Astrocyte (in vitro differentiated cells and primary cell): ENCODE measurements around the gene LAP3. TPM values are rescaled to one million over a fixed set of nuclear protein-coding genes. Genes with fewer than 3 reads are reported as not detected.

ENCODE experiments used
- DNase-seq: peaks from one replicate; pipeline ENCODE4 v3.0.0-alpha.2; 2010; ENCODE audit warnings: low read depth
- FAIRE-seq: peaks from 2 replicates; lab custom pipeline; 2011; peaks lifted over from hg19 to GRCh38; lab: Jason Lieb, UNC
- H2AFZ ChIP-seq: 2 replicates; pipeline ENCODE4 v1.6.0; 2012; ENCODE audit warnings: low read depth, low read length, inconsistent platforms
- H3K27ac ChIP-seq: 2 replicates; pipeline ENCODE4 v1.5.1; 2011; ENCODE audit warnings: low read depth, low read length, inconsistent platforms
- H3K27me3 ChIP-seq: 2 replicates; pipeline ENCODE4 v1.6.0; 2011; ENCODE audit warnings: low read length, inconsistent platforms; ENCODE audit not compliant: insufficient read depth
- H3K36me3 ChIP-seq: 2 replicates; pipeline ENCODE4 v1.5.1; 2011; ENCODE audit warnings: low read length, inconsistent platforms; ENCODE audit not compliant: insufficient read depth
- H3K4me1 ChIP-seq: 2 replicates; pipeline ENCODE4 v1.5.1; 2011; ENCODE audit warnings: low read length, inconsistent platforms; ENCODE audit not compliant: insufficient read depth
- H3K4me2 ChIP-seq: 2 replicates; pipeline ENCODE4 v1.6.0; 2012; ENCODE audit warnings: low read length, inconsistent platforms
- H3K4me3 ChIP-seq: 2 replicates; pipeline ENCODE4 v1.5.1; 2011; ENCODE audit warnings: low read depth, mild to moderate bottlenecking, low read length, inconsistent platforms; ENCODE audit not compliant: insufficient read depth
- H3K79me2 ChIP-seq: 2 replicates; pipeline ENCODE4 v1.6.0; 2012; ENCODE audit warnings: mild to moderate bottlenecking, low read length, inconsistent platforms; ENCODE audit not compliant: insufficient read depth
- H3K9ac ChIP-seq: 2 replicates; pipeline ENCODE4 v1.6.0; 2012; ENCODE audit warnings: mild to moderate bottlenecking, low read length, inconsistent platforms
- H3K9me3 ChIP-seq: 2 replicates; pipeline ENCODE4 v1.5.1; 2012; ENCODE audit warnings: low read depth, mild to moderate bottlenecking, low read length, inconsistent platforms; ENCODE audit not compliant: insufficient read depth
- H4K20me1 ChIP-seq: 2 replicates; pipeline ENCODE4 v1.6.0; 2012; ENCODE audit warnings: low read length, inconsistent platforms; ENCODE audit not compliant: insufficient read depth
- H3K27ac Mint-ChIP-seq: one replicate; pipeline ENCODE4 v1.8.0; 2021; ENCODE audit warnings: mild to moderate bottlenecking, mixed read lengths; ENCODE audit not compliant: unreplicated experiment
- H3K27me3 Mint-ChIP-seq: one replicate; pipeline ENCODE4 v1.8.0; 2021; ENCODE audit warnings: low read depth, mixed read lengths; ENCODE audit not compliant: unreplicated experiment
- H3K36me3 Mint-ChIP-seq: one replicate; pipeline ENCODE4 v1.8.0; 2021; ENCODE audit warnings: low read depth, mixed read lengths; ENCODE audit not compliant: unreplicated experiment
- H3K4me1 Mint-ChIP-seq: one replicate; pipeline ENCODE4 v1.8.0; 2021; ENCODE audit warnings: low read depth, mixed read lengths; ENCODE audit not compliant: unreplicated experiment
- H3K4me3 Mint-ChIP-seq: one replicate; pipeline ENCODE4 v1.8.0; 2021; ENCODE audit warnings: mild to moderate bottlenecking, moderate library complexity, mixed read lengths; ENCODE audit not compliant: unreplicated experiment
- H3K9me3 Mint-ChIP-seq: one replicate; pipeline ENCODE4 v1.8.0; 2021; ENCODE audit warnings: mild to moderate bottlenecking, mixed read lengths; ENCODE audit not compliant: unreplicated experiment
- EZH2 ChIP-seq: IDR thresholded peaks from 2 replicates; pipeline ENCODE4 v1.6.1; 2012; ENCODE audit warnings: mild to moderate bottlenecking, low read length, inconsistent platforms; ENCODE audit not compliant: insufficient read depth
- total RNA-seq: library from RNA; stranded (reverse); gene quantifications from 2 replicates; pipeline ENCODE4 v1.2.1, GENCODE V29; 2021
- TF ChIP-seq, protein P1 (sequence below): IDR thresholded peaks from 2 replicates; pipeline ENCODE4 v1.5.1; 2011; ENCODE audit warnings: low read depth, mild to moderate bottlenecking, inconsistent platforms, low read length, moderate library complexity; ENCODE audit not compliant: insufficient read depth

The LAP3 gene
- total RNA-seq, 1 donor from 2014 or later = 163 TPM

DNA sequence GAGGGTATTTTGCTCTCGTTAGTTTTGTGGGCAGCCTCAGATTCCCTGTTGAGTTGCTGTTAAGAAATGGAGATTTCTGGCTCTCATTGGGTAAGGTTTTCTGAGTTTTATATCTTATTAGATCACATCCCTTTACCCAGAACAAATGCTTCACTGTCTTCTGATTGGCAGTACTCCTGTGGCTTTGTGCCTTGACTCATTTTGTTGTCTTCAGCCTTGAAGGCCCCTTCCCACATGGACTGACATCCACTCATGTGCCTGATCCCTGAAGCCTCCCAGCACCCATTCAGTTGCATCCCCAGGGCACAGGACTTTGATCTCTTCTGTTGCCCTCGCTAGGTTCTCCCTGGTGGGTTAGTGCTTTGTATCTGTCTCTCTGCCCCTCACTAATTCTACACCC, 47.8 kb downstream of the LAP3 start:
- H3K27ac Mint-ChIP-seq = no peak overlapping the region
- H4K20me1 ChIP-seq = peaks cover 61% of the 10 kb centered on the region
- peaks cover 77% of the 10 kb centered on the region for H3K36me3 ChIP-seq
- no peaks in the 10 kb centered on the region for H3K27me3 Mint-ChIP-seq
- H3K4me1 ChIP-seq = no peaks in the 10 kb centered on the region
- H3K9me3 ChIP-seq = no peaks in the 10 kb centered on the region
- H3K4me3 Mint-ChIP-seq = no peak overlapping the region
- H3K27me3 ChIP-seq = no peaks in the 10 kb centered on the region
- H3K36me3 Mint-ChIP-seq = peaks cover 37% of the 10 kb centered on the region
- H3K4me1 Mint-ChIP-seq = no peaks in the 10 kb centered on the region
- no peak for FAIRE-seq
- no peak overlapping the region for H3K27ac ChIP-seq
- TF ChIP-seq, protein P1, sequence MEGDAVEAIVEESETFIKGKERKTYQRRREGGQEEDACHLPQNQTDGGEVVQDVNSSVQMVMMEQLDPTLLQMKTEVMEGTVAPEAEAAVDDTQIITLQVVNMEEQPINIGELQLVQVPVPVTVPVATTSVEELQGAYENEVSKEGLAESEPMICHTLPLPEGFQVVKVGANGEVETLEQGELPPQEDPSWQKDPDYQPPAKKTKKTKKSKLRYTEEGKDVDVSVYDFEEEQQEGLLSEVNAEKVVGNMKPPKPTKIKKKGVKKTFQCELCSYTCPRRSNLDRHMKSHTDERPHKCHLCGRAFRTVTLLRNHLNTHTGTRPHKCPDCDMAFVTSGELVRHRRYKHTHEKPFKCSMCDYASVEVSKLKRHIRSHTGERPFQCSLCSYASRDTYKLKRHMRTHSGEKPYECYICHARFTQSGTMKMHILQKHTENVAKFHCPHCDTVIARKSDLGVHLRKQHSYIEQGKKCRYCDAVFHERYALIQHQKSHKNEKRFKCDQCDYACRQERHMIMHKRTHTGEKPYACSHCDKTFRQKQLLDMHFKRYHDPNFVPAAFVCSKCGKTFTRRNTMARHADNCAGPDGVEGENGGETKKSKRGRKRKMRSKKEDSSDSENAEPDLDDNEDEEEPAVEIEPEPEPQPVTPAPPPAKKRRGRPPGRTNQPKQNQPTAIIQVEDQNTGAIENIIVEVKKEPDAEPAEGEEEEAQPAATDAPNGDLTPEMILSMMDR = no peak
- TF ChIP-seq EZH2 = no peak
- peaks cover 46% of the 10 kb centered on the region for H3K79me2 ChIP-seq
- H3K9ac ChIP-seq = no peak overlapping the region
- no peak overlapping the region for H2AFZ ChIP-seq
- no peak for DNase-seq
- H3K9me3 Mint-ChIP-seq = no peaks in the 10 kb centered on the region
- H3K4me2 ChIP-seq = no peak overlapping the region
- H3K4me3 ChIP-seq = no peak overlapping the region

DNA sequence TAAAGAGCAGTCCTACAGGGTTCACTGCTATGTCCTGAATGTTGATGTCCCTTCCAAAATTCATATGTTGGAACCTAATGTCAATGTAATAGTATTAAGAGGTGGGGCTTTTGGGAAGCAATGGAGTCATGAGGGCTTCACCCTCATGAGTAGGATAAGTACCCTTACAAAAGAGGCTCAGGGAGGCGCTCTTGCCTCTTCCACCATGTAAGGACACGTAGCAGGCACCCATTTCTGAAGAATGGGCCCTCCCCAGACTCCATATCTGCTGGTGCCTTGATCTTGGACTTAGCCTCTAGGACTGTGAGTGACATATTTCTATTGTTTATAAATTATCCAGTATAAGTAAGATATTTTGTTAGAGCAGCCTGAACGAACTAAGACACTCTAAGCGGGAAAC, 53.2 kb downstream of the LAP3 start:
- H3K4me1 Mint-ChIP-seq = no peaks in the 10 kb centered on the region
- Histone ChIP-seq H3K9me3 (no peaks in the 10 kb centered on the region), H3K9ac (no peak overlapping the region), H3K27me3 (no peaks in the 10 kb centered on the region), H3K36me3 (peaks cover 61% of the 10 kb centered on the region), H3K4me1 (no peaks in the 10 kb centered on the region), H3K4me2 (no peak overlapping the region), H4K20me1 (peaks cover 41% of the 10 kb centered on the region), H3K4me3 (no peak overlapping the region), H3K27ac (no peak overlapping the region), H2AFZ (no peak overlapping the region), H3K79me2 (peaks cover 22% of the 10 kb centered on the region)
- no peak overlapping the region for H3K27ac Mint-ChIP-seq
- no peak for FAIRE-seq
- H3K4me3 Mint-ChIP-seq = no peak overlapping the region
- H3K9me3 Mint-ChIP-seq = no peaks in the 10 kb centered on the region
- H3K27me3 Mint-ChIP-seq = no peaks in the 10 kb centered on the region
- peaks cover 27% of the 10 kb centered on the region for H3K36me3 Mint-ChIP-seq
- TF ChIP-seq EZH2 = no peak
- TF ChIP-seq, protein P1 = no peak
- DNase-seq = no peak

DNA sequence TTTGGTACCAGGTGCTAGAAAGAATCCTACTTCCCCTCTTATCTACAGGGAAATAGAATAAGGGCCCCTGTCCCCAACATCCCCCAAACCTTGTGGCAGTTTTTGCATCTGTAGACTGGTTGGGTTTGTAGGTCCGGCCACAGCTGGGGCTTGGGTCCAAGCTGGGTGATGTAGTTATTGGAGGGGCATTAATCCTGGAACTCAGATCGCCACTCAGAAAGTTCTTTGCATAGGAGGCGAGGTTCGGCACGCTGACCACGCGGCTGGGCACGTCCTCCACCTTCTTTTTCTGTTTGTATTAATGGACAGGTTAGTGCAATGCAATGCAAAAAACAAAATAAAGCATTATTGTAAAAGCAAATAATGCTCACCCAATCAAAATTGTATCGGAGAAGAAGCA, 56.6 kb downstream of the LAP3 start:
- H3K27ac ChIP-seq = no peak overlapping the region
- H3K79me2 ChIP-seq = peaks cover 15% of the 10 kb centered on the region
- Mint-ChIP-seq H3K36me3 (peaks cover 9% of the 10 kb centered on the region), H3K27me3 (no peaks in the 10 kb centered on the region), H3K4me1 (no peaks in the 10 kb centered on the region), H3K4me3 (no peak overlapping the region), H3K27ac (no peak overlapping the region), H3K9me3 (no peaks in the 10 kb centered on the region)
- FAIRE-seq (no peak), DNase-seq (no peak)
- no peak overlapping the region for H3K9ac ChIP-seq
- H3K36me3 ChIP-seq = peaks cover 40% of the 10 kb centered on the region
- H3K27me3 ChIP-seq = no peaks in the 10 kb centered on the region
- TF ChIP-seq, protein P1 = no peak
- no peak for TF ChIP-seq EZH2
- H4K20me1 ChIP-seq = peaks cover 43% of the 10 kb centered on the region
- no peaks in the 10 kb centered on the region for H3K9me3 ChIP-seq
- H3K4me2 ChIP-seq = no peak overlapping the region
- H3K4me3 ChIP-seq = no peak overlapping the region
- H3K4me1 ChIP-seq = no peaks in the 10 kb centered on the region
- H2AFZ ChIP-seq = no peak overlapping the region
